22Rv1 (cell line): Measurements from ENCODE around the gene SCAMP2.

Source experiments
- H3K27ac ChIP-seq: fragments of 450-650 bp; 2 replicates; pipeline ENCODE4 v1.5.1; 2017
- ZFX ChIP-seq: fragments of 450-650 bp; IDR thresholded peaks from 2 replicates; pipeline ENCODE4 v1.6.1; 2017; ENCODE audit warnings: antibody characterized with exemption, borderline replicate concordance
- TF ChIP-seq, protein P1 (sequence below): fragments of 450-650 bp; IDR thresholded peaks from 2 replicates; pipeline ENCODE4 v1.5.1; 2017; ENCODE audit warnings: mild to moderate bottlenecking

SCAMP2 gene

DNA sequence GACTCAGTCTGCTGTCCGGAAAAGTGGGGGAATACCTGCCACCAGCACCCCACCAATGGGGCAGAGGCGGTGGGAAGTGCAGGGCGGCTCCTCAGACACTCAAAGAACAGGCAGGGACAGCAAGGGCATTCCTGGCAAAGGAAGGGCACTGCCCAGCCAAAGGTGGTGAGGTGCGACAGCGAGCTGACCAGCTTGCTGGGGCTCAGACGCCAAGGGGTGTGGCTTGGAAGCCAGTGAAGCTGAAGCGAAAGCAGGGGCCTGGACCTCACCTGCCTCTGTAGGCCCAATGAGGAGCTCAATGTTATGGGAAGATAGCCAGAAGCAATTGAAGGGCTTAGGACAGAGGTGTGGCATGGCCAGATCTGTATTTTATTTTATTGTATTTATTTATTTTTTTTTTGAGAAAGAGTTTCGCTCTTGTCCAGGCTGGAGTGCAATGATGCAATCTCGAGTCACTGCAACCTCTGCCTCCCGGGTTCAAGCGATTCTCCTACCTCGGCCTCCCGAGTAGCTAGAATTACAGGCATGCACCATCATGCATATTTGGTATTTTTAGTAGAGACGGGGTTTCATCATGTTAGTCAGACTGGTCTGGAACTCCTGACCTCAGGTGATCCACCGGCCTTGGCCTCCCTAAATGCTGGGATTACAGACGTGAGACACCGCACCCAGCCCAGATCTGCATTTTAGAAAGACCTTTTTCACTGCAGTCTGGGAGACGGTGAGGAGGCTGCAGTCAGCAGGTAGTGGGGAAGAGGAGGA is 64.9 kb downstream of the SCAMP2 start:
- no peak overlapping the region for H3K27ac ChIP-seq
- TF ChIP-seq, protein P1, sequence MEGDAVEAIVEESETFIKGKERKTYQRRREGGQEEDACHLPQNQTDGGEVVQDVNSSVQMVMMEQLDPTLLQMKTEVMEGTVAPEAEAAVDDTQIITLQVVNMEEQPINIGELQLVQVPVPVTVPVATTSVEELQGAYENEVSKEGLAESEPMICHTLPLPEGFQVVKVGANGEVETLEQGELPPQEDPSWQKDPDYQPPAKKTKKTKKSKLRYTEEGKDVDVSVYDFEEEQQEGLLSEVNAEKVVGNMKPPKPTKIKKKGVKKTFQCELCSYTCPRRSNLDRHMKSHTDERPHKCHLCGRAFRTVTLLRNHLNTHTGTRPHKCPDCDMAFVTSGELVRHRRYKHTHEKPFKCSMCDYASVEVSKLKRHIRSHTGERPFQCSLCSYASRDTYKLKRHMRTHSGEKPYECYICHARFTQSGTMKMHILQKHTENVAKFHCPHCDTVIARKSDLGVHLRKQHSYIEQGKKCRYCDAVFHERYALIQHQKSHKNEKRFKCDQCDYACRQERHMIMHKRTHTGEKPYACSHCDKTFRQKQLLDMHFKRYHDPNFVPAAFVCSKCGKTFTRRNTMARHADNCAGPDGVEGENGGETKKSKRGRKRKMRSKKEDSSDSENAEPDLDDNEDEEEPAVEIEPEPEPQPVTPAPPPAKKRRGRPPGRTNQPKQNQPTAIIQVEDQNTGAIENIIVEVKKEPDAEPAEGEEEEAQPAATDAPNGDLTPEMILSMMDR = no peak
- TF ChIP-seq ZFX = no peak

DNA sequence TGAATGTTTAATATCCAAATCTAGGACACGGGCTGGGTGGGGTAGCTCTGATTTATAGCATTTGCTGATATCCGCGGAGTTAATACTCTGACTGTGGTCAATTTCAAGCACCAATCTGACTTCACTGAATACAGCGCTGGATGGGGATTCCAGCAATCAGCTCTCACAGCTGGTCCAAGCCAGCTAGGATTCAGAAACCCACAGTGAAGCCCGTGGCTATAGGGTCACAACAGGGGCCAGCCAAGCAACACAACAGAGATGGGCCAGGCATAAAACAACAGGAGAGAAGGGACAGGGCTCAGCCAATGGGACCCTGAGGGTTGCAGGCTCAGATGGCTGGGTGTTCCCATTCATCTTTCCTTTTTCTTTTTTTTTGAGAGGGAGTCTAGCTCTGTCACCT is 65.9 kb downstream of the SCAMP2 start:
- H3K27ac ChIP-seq = no peak overlapping the region
- TF ChIP-seq, protein P1 = no peak
- no peak for TF ChIP-seq ZFX

DNA sequence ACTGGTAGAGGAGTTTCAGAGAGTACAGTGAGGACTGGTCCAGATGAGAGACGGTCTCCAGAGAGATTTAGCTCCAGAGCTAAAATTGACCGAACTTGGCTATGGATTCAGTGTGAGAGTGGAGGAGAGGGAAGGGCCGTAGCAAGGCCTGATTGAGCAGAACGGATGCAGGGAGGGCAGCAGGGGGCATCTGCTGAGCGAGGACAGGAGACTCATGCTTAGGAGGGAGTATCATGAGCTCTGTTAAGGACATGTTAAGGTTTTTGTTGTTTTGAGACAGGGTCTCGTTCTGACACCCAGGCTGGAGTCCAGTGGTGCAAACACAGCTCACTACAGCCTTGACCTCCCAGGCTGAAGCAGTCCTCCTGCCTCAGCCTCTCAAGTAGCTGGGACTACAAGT is 68.2 kb downstream of the SCAMP2 start:
- TF ChIP-seq ZFX = no peak
- peak overlapping the region; percentile 8; the same call in 1 of the 2 replicates for H3K27ac ChIP-seq

DNA sequence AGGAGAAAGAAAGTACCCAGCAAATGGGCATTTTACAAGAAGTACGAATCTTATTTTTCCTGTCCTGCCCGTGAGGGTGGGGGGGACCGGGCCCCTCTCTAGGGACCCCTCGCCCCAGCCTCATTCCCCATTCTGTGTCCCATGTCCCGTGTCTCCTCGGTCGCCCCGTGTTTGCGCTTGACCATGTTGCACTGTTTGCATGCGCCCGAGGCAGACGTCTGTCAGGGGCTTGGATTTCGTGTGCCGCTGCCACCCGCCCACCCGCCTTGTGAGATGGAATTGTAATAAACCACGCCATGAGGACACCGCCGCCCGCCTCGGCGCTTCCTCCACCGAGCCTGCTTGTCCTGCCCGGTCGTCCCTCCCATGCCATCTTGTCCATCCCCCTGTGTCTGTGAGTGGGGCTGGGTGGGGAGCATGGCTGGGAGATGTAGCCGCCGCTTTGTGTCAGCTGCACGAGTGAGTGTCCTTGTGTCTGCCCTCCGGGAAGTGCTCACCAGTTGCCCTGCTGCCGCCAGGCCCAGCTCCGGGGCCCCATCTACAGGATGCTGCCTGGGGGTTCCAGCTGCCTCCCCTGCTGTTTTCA is 70.2 kb downstream of the SCAMP2 start:
- no peak for TF ChIP-seq ZFX
- TF ChIP-seq, protein P1 = no peak
- no peak overlapping the region for H3K27ac ChIP-seq

DNA sequence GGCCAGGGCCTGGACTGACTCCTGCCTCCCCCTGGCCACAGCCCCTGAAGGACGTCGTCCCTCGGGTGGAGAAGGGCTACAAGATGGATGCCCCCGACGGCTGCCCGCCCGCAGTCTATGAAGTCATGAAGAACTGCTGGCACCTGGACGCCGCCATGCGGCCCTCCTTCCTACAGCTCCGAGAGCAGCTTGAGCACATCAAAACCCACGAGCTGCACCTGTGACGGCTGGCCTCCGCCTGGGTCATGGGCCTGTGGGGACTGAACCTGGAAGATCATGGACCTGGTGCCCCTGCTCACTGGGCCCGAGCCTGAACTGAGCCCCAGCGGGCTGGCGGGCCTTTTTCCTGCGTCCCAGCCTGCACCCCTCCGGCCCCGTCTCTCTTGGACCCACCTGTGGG is 70.9 kb downstream of the SCAMP2 start:
- TF ChIP-seq, protein P1 = no peak
- TF ChIP-seq ZFX = no peak
- H3K27ac ChIP-seq = no peak overlapping the region

DNA sequence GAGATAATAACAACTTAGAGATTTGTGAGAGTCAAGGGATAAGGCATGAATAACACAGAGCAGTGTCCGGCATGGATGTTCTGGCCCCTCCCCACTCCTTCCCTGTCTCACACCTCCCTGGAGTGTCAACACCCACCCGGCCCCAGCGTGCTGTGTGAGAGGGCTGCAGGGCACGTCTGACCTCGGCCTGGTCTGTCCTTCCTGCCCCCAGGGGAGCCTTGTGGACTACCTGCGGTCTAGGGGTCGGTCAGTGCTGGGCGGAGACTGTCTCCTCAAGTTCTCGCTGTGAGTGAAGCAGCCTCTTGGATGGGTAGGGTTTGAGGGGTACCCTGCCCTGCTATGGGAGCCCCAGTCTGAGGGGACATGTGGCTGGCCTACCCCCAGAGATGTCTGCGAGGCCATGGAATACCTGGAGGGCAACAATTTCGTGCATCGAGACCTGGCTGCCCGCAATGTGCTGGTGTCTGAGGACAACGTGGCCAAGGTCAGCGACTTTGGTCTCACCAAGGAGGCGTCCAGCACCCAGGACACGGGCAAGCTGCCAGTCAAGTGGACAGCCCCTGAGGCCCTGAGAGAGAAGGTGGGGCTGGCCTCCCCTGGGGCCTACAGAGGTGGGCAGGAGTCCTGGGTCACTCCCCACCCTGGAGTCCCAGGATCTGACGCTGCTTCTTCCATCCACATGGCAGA is 71.7 kb downstream of the SCAMP2 start:
- TF ChIP-seq, protein P1 = no peak
- no peak for TF ChIP-seq ZFX
- no peak overlapping the region for H3K27ac ChIP-seq

DNA sequence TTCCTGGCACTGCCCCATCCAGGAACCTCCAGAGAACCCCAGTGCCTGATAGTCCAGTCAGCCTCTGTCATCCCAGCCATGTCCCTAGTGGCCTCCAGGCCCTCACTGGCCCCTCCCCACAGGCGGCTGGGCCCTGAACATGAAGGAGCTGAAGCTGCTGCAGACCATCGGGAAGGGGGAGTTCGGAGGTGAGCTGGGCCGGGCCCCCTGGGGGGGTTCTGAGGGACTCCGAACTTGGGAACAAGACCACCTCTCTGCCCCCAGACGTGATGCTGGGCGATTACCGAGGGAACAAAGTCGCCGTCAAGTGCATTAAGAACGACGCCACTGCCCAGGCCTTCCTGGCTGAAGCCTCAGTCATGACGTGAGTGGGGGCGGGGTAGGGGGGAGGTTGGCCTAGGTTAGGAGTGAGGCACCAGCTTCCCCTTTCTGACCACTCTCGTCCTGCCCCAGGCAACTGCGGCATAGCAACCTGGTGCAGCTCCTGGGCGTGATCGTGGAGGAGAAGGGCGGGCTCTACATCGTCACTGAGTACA is 72.5 kb downstream of the SCAMP2 start:
- H3K27ac ChIP-seq = no peak overlapping the region
- TF ChIP-seq ZFX = no peak
- TF ChIP-seq, protein P1 = no peak
